HG03095 (cell line): ENCODE measurements around the gene BACE1-AS.
A peak's percentile ranks its signal among the peaks of the same experiment; 100 is the strongest.
"Not testable (repeated sequence)": the region's sequence is repeated elsewhere in the genome, so short reads cannot be mapped to it uniquely, and the experiment has no call there.

Experiments used
- ATAC-seq: cut with Tn5 transposase; IDR thresholded peaks from one replicate; pipeline ENCODE4 v1.9.1; 2021; ENCODE audit warnings: moderate library complexity; ENCODE audit not compliant: unreplicated experiment

BACE1-AS gene

DNA sequence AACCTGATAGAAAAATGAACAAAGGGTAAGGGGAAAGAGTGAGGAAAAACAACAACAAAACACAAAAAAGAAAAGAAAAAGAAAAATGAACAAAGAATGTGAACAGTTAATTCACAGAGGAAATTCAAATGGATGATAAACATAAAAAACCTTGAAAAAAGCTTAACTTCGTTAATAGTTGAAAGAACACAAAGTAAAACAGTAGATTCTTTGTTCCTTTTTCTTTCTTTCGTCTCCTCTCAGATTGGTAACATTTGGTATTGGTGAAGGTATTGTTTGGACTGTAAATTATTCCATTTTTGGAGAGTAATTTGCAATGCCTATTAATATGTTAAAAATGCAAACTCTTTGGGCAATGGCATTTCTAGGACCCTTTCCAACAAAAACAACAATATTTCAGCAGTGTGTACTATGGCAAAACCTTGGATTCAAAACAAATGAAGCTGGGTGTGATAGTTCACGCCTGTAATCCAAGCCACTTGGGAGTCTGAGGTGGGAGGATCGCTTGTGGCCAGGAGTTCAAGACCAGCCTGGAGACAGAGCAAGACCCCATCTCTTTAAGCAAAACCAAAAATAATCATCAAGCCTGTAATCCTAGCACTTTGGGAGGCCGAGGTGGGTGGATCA lies 28.2 kb downstream of the BACE1-AS start:
- ATAC-seq, result no peak

DNA sequence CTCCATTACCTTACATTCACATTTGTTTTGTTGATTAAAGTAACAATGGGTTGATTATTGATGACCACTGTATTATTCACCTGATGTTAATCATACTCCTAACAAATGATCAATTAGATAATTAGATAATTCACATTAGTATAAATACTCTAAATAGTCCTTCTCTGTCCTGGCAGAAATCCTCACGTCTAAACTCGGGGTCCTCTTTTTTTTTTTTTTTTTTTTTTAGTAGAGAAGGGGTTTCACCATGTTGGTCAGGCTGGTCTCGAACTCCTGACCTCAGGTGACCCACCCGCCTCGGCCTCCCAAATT lies 36.1 kb downstream of the BACE1-AS start:
- not testable (repeated sequence) for ATAC-seq

DNA sequence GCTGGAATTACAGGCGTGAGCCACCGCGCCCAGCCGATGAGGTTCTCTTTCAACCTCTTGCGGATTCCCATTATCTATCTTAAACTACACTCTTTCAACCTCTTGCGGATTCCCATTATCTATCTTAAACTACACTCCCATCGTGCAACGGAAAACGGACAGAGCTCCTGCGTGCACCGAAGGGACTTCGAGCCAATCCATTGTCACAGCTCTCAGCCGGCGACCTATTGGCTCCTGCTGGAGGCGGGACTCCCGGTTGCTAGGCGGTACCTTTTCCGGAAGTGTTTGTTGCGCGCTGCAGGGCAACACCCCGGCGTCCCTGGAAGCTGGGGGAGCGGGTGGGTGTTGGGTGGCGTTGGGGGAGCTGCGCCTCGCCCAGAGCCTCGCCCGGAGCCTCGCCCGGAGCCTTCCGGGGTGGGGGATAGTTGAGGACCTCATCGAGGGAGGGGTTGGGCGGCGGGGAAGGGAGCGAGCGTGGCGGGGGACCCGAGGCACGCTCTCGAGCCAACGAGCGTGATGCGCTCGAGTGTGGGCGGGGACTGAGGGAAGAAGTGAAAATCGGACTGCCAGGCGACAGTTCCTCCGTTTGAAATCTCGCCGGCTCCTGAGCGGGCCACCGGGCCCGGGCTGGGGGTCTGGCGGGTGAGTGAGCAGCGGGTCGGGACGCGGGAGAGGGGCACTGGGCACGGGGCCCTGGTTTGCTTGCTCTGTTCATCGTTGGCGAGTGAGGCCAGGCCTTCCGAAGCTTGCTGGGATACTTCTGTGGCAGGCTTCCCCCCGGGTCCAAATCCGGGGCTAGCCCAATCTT lies 36.6 kb downstream of the BACE1-AS start, which contains the start of gene CEP164:
Gene CEP164 (plus strand): TSS at position 288 of the 808 bp plus-strand sequence. CDS start 10,733 bp downstream, outside the sequence.
- ATAC-seq, result peak; percentile 94

DNA sequence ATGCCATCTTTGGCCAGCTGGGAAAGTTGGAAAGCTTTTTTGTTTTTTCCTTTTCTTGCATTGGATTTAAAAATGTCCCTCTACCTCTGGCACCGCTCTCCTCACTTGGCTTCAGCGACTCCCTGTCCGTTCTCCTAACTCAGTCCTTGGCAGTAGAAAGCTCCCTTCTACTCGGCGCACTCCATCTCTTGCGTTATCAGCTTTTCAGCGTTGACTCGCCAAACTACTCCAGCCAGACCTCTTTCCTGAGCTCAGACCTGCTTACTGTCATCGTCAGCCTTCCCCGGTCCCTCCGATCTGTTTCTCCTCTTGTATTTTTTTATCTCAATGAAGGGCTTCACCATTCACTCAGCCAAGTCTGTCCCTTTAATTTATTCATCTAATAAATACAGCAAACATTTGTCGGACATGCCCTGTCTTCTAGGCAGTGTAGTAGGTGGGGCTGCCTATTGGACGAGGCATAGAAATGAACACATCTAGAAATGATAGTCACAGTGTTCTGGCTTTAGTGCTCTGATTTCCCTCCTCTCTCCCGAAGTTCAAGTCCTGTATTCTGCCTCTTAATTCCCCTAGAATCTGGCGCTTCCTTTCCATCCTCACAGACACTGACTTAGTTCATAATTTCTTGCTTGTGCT lies 37.3 kb downstream of the BACE1-AS start:
- ATAC-seq, result no peak

DNA sequence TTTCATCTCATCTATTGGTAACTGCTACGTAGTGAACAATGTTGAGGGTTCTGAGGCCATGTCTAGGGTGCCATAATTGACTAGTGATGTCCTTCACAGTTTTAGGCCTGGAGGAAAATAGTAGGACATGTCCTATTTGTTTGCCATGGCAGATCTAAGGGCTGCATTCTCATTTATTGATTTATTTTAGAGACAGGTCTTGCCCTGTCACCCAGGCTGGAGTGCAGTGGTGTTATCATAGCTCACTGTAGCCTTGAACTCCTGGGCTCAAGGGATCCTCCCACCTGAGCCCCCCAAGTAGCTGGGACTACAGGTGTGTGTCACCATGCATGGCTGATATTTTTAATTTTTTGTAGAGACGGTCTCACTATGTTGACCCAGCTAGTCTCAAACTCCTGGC lies 41.7 kb downstream of the BACE1-AS start:
- no peak for ATAC-seq

DNA sequence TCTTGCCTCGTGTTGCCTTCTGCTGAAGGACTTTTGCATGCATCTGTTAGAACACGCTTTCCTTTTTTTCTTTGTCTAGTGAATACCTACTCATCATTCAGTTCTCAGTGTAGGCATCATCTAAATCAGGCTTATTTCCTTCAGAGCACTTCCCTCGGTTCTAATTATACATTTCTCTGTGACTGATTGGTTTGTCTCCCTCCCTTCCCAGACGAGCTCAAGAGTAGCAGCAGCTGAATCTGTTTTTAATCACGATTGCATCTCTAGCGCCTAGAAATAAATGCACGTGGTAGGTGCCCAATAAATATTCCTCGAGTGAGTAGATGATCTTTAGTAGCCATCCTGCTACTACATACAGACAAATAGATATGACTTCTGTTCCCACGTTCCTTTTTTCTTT lies 42.8 kb downstream of the BACE1-AS start:
- no peak for ATAC-seq

DNA sequence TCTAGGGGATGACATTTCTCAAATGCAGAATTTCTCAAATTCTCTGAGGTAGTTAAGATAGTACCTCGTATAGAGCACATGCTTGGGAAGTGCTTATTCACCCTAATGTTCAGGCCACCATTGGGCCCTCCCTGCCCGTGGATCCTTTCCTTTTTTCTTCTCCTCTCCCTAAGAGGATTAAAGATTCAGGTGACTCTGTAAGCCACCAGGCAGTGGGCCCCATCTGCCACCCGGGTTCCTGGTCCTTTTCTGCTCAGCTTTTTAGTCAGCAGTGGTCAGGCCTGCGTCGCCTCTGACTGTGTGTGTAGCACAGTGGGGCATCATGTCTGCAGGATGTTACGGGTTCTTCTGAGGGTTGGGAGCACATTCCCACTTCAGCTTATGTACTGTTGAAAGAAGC lies 43.8 kb downstream of the BACE1-AS start:
- ATAC-seq, result no peak

DNA sequence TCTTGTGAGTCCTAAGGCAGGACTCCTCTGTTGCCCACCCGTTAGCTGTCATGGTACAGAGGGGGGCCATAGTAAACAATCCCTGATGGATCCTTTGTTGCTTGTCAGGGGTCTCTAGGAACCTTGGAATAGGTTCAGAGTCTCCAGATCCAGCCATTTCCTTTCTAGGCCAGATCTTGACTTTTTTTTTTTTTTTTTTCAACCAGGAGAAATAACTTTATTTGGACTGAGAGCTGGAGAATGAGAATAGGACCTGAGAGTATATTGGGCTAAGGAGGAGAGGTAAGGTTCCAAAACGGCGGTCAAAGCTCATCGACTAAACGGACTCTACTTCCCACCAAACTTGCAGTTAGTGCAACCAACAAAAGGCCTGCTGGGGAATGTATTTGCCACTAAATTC lies 44.3 kb downstream of the BACE1-AS start:
- no peak for ATAC-seq

DNA sequence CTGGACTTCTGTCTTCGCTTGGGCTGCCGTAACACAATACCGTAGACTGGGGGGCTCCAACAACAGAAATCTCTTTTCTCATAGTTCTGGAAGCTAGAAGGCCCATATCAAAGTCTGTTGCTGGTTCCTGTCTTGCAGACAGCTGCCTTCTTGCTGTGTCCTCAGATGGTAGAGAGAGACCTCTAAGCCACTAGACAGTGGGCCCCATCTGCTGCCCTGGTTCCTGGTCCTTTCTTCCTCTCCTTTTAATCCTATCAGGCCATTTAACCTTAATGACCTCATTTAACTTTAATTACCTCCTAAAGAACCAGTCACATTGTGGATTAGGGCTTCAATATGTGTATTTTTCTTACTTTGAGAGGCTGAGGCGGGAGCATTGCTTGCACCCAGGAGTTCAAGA lies 45.9 kb downstream of the BACE1-AS start:
- no peak for ATAC-seq
